Activated CD8-positive, alpha-beta memory T cell treated with anti-CD3 and anti-CD28 coated beads, Interleukin-2, amount 50 U/mL, for 48 hours (primary cell): ENCODE results near the gene KLRK1.
"Not testable (repeated sequence)": the region's sequence is repeated elsewhere in the genome, so short reads cannot be mapped to it uniquely, and the experiment has no call there.

ENCODE experiments used
- DNase-seq: peaks from one replicate; pipeline ENCODE4 v3.0.0-alpha.2; 2020

Gene KLRK1

DNA sequence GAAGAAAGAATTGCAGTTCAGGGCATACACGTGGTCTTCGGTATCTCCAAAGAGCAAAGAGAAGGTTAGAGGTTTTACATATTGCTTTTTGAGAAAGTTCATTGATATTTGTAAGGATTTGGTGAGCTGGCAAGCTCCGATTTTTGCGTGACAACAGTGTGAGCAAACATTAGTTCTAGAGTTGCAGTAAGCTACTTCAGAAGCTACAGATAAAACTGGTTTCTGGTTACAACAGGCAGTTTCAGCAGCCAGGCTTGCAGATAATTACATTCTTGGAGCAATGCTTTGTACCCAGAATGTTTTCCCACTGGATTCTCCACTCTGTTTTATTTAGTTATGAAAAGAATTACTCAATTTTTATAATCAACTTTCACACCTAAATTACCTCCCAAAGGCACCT lies 28.2 kb downstream of the KLRK1 start:
- DNase-seq: no peak

DNA sequence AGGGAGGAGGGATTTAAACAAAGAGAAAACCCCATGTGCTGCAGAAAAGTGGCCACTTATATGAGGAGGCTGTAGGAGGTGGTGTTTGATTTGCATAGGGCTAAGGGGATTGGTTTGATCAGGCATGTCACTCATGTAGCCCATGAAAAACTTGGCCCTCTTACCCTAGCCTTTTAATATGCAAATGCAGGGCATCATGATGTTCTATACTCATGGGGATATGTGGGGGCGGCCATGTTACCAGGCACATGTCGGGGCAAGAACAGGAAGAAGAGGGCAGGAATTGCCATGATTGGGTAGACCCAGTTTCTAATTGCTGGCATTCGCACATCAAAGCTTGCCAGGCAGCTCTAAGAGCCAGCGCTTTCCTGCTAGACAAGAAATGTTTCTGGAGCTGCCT lies 28.8 kb downstream of the KLRK1 start:
- DNase-seq: no peak

DNA sequence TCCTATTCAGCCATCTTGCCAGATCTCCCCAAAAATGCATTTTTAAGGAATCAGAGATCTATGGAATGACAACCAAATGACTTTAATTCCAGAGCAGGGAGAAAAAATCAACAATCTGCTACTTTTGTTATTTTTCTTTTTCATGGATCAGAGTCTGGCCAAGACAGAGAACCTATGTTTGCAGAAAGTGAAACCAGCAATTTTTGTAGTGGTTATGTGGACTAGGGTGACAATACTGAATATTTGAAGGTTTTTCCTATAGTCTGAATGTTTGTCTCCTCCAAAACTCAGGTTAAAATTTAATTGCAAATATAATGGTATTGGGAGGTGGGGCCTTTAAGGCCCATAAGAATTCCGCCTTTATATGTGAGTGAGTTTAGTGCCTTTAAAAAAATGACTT lies 30.9 kb downstream of the KLRK1 start:
- no peak for DNase-seq

DNA sequence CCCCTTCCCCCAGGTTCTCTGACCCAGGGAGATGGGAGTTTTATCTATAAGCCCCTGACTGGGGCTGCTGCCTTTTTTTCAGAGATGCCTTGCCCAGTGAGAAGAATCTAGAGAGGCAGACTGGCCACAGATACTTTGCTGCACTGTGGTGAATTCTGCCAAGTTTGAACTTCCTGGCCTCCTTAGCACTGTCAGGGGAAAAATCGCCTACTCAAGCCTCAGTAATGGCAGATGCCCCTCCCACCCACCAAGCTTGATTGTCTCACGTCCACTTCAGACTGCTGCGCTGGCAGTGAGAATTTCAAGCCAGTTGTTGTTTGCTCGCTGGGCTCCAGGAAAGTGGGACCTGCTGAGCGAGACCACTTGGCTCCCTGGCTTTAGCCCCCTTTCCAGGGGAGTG lies 31.7 kb downstream of the KLRK1 start:
- no peak for DNase-seq

DNA sequence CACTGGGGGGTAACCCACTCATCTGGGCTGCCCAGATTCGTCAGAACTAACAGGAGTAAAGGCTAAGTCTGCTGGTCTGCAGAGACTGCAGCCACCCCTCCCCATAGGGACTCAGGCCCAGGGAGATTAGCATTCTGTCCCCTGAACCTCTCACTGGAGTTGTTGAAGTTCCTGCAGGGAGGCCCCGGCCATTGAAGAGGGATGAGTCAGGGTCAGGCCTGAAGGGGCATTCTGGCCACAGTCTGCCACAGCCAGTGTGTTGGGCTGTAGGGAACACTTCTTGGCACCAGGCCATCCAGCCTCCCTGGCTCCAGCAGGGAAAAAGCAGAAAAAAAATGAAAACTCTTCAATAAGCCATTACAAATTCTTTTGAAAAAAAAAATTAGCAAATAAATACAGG lies 35.3 kb downstream of the KLRK1 start:
- no peak for DNase-seq

DNA sequence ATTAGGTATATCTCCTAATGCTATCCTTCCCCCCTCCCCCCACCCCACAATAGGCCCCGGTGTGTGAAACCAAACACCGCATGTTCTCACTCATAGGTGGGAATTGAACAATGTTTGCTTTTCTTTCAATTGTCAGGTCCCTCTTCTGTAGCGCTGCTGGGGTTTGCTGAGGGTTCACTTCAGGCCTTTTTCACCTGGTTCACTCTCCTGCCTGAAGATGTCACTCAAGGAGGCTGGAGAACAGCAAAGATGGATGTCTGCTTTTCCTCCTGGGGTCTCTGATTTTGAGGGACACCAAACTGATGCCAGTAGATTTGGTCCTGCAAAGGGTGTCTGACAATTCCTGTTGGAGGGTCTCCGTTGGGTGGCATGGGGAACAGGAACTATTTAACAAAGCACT lies 35.8 kb downstream of the KLRK1 start:
- no peak for DNase-seq

DNA sequence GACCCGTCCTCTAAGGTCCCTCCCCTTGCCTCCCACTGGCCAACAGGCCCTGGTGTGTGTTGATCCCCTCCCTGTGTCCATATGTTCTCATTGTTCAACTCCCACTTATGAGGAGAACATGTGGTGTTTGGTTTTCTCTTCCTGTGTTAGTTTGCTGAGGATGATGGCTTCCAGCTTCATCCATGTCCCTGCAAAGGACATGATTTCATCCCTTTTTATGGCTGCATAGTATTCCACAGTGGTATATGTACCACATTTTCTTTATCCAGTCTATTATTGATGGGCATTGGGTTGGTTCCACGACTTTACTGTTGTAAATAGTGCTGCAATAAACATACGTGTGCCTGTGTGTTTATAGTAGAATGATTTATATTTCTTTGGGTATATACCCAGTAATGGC lies 38.4 kb downstream of the KLRK1 start:
- DNase-seq: not testable (repeated sequence)

DNA sequence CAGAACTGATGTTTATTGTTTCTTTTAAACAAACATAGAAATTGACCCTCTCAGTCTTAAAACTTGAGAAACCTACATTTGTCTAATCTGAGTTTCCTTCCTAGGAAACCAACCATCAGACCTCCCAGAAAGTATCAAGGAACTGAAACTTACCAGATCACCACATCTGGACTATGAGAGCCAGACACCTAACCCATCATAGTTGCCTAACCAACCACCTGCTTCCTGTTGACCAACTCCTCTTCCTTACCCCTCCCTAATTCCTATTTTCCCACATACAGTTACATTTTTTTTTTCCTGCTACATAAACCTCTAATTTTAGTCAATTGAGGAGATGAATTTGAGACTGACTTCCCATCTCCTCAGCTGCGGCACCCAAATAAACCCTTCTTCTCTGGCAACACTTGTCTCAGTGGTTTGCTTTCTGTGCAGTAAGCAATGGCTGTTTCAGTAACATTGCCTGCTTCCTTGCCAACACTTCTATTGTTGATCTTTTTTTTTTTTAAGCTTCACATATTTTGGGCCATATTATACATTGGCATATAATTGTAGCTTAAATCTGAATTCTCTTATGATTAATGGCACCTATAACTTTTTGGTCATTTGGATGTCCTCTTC lies 47.8 kb downstream of the KLRK1 start:
- no peak for DNase-seq

DNA sequence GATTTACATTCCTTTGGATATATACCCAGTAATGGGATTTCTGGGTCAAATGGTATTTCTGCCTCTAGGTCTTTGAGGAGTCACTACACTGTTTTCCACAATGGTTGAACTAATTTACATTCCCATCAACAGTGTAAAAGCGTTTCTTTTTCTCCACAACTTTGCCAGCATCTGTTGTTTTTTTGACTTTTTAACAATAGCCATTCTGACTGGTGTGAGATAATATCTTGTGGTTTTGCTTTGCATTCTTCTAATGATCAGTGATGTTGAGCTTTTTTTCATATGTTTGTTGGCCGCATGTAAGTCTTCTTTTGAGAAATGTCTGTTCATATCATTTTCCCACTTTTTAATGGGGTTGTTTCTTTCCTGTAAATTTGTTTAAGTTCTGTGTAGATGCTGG lies 48.9 kb downstream of the KLRK1 start:
- DNase-seq: not testable (repeated sequence)

DNA sequence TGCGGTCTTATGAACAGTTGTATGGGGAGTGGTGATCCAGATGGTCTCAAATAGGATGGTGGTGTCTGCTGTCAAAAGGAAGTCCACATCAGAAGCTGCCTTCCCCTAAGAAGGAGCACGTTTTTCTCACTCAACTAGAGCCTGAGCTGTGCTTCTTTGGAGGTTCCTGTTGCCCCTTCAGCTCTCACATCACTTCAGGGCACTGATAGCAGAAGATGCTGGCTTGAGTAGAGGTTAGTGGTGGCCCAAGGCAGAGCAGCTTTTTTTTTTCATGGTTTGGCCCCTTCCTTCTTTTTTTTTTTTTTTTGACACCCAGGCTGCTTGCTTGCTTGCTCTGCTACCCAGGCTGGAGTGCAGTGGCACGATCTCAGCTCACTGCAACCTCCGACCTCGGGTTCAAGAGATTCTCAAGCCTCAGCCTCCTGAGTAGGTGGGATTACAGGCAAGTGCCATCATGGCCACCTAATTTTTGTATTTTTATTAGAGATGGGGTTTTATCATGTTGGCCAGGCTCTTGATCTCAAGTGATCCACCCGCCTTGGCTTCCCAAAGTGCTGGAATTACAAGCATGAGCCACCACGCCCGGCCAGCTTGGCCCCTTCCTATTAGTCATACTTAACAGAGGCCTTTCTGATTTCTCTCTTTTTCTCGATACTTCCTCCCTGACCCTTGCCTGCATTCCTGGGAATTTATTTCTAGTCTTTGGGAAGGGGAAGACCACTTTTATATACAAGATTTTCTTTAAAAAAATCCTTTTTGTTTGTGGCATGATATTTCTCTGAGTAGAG lies 50.6 kb downstream of the KLRK1 start:
- no peak for DNase-seq

DNA sequence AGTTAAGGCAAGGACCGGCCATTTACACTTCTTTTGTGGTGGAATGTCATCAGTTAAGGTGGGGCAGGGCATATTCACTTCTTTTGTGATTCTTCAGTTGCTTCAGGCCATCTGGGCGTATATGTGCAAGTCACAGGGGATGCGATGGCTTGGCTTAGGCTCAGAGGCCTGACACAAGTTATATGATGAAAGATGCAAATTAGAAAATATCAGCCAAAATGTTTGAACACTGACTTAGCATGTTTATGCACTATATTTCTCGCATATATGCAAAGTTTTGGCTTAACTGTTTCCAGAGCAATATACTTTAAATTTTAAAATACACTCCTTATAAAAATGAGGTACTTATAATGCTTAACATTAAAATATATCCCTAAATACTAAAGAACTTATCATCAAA lies 51.4 kb downstream of the KLRK1 start:
- not testable (repeated sequence) for DNase-seq

DNA sequence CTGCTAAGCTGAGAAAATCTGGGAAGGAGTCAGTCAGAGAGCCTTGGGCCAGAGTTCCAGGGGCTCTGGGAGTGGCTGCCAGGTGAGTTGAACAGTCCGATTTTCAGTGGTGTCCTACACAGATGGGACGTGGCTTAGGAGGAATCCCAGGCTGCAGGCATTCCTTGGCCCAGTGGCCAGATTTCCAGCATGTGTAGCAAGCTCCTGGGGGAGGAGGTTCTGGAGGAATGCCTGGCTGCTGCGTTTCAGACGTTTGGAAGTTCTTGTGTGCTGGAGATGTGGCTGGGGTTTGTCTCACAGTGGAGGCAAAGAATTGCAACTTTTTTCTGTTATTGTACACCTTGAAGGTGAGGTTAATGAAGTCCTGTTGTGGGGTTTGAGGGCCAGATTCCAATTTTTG lies 53.6 kb downstream of the KLRK1 start:
- DNase-seq: not testable (repeated sequence)

DNA sequence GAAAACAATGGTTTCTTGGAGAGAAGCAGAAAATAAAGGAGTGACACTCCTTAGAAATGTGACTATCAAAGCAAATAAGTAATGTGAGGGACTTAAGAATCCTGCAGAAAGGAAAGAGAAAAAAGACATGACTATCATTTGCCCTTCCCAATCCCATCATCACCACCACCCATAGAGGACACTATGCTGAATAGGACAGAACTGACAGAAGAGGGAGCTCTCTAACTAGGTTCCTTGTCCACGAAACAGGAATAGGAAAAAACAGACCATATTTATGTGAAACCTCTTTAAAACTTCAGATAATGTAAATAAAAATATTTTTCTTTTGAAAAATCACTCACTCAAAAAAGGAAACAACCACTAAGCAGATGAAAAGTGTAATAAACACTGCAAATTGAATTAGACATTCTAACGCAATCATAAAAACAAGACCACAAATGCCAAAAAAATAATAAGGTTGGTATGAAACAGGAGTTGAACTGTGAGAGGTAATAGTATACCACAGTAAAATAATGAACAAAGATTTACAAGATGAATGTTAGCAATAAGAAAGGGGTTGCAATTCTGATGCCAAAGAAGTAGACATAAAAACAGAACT lies 58.1 kb downstream of the KLRK1 start:
- no peak for DNase-seq

DNA sequence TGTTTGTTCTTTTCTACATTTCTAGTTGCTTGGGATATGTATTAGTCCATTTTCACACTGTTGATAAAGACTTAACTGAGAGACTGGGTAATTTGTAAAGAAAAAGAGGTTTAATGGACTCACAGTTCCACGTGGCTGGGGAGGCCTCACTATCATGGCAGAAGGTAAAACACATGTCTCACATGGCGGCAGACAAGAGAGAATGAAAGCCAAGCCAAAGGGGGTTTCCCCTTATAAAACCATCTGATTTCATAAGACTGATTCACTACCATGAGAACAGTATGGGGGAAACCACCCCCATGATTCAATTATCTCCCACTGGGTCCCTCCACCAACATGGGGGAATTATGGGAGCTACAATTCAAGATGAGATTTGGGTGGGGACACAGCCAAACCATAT lies 61.1 kb downstream of the KLRK1 start:
- DNase-seq: not testable (repeated sequence)
